OCI-M1 (cell line): ENCODE results near the gene LMF1.
"Not testable (repeated sequence)": the region's sequence is repeated elsewhere in the genome, so short reads cannot be mapped to it uniquely, and the experiment has no call there.

Experiments
- DNase-seq: peaks from one replicate; lab custom pipeline; 2025; lab: John Stamatoyannopoulos, UW

LMF1 gene

GRCh38 chr16:970386-970765 is 408 bp downstream of the LMF1 start:
- no peak for DNase-seq

- no peak for DNase-seq
Observed at GRCh38 chr16:969508-970385, 1.0 kb downstream of the LMF1 start.

GRCh38 chr16:968620-969019 is 2.2 kb downstream of the LMF1 start:
- DNase-seq, result no peak

GRCh38 chr16:967546-968295 is 3.1 kb downstream of the LMF1 start:
- no peak for DNase-seq

GRCh38 chr16:967077-967541 is 3.7 kb downstream of the LMF1 start:
- no peak for DNase-seq

- DNase-seq, result no peak
Observed at GRCh38 chr16:966505-966904, 4.3 kb downstream of the LMF1 start.

GRCh38 chr16:966035-966434 is 4.7 kb downstream of the LMF1 start:
- no peak for DNase-seq

- DNase-seq, result no peak
Observed at GRCh38 chr16:965487-965886, 5.3 kb downstream of the LMF1 start.

GRCh38 chr16:965036-965395 is 5.8 kb downstream of the LMF1 start:
- no peak for DNase-seq

- no peak for DNase-seq
Observed at GRCh38 chr16:964356-965035, 6.3 kb downstream of the LMF1 start.

GRCh38 chr16:963913-964312 is 6.9 kb downstream of the LMF1 start:
- DNase-seq, result no peak

GRCh38 chr16:962901-963814 is 7.6 kb downstream of the LMF1 start:
- DNase-seq, result no peak

- no peak for DNase-seq
Observed at GRCh38 chr16:962366-962765, 8.4 kb downstream of the LMF1 start.

GRCh38 chr16:959232-960040 is 11.3 kb downstream of the LMF1 start:
- DNase-seq, result no peak

- DNase-seq, result not testable (repeated sequence)
Observed at GRCh38 chr16:955766-956165, 15.0 kb downstream of the LMF1 start.

- not testable (repeated sequence) for DNase-seq
Observed at GRCh38 chr16:953818-954217, 17.0 kb downstream of the LMF1 start.

GRCh38 chr16:952321-952720 is 18.5 kb downstream of the LMF1 start:
- no peak for DNase-seq

GRCh38 chr16:951660-952301 is 19.0 kb downstream of the LMF1 start:
- peak; percentile 94 for DNase-seq

- peak; percentile 19 for DNase-seq
Observed at GRCh38 chr16:950733-951573, 19.8 kb downstream of the LMF1 start.
